ENCODE data around the gene EFNA3.
A peak's percentile ranks its signal among the peaks of the same experiment; 100 is the strongest.

EFNA3 gene

GRCh38 chr1:155043793-155044192 is 34.8 kb upstream of the EFNA3 start:
- Histone ChIP-seq H3F3A (ENCODE audit: insufficient read depth) (no peaks in the 10 kb centered on the region), H3K4me3 (ENCODE audit: insufficient read depth, low read length, poor library complexity, severe bottlenecking) (no peak overlapping the region), H3K27ac (ENCODE audit: low read depth, low read length) (no peak overlapping the region), H3K36me3 (ENCODE audit: low read length) (no peaks in the 10 kb centered on the region), H3K9me2 (replicated peaks; ENCODE audit: insufficient read depth, low read length) (no peaks in the 10 kb centered on the region), H2AFZ (ENCODE audit: low read depth, low read length, severe bottlenecking) (no peak overlapping the region), H3K9ac (ENCODE audit: low read length) (no peak overlapping the region), H3K9me3 (ENCODE audit: insufficient read depth, low read length) (no peaks in the 10 kb centered on the region), H3K4me2 (ENCODE audit: low read depth, low read length, poor library complexity, severe bottlenecking) (no peak overlapping the region), H3K27me3 (ENCODE audit: low read length) (no peaks in the 10 kb centered on the region), H4K20me1 (ENCODE audit: low read depth, low read length) (no peaks in the 10 kb centered on the region), H3K79me2 (ENCODE audit: insufficient read depth, low read length) (no peaks in the 10 kb centered on the region)
- TF ChIP-seq, protein P1, sequence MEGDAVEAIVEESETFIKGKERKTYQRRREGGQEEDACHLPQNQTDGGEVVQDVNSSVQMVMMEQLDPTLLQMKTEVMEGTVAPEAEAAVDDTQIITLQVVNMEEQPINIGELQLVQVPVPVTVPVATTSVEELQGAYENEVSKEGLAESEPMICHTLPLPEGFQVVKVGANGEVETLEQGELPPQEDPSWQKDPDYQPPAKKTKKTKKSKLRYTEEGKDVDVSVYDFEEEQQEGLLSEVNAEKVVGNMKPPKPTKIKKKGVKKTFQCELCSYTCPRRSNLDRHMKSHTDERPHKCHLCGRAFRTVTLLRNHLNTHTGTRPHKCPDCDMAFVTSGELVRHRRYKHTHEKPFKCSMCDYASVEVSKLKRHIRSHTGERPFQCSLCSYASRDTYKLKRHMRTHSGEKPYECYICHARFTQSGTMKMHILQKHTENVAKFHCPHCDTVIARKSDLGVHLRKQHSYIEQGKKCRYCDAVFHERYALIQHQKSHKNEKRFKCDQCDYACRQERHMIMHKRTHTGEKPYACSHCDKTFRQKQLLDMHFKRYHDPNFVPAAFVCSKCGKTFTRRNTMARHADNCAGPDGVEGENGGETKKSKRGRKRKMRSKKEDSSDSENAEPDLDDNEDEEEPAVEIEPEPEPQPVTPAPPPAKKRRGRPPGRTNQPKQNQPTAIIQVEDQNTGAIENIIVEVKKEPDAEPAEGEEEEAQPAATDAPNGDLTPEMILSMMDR (IDR thresholded peaks at IDR 0.05; ENCODE audit: insufficient read depth, low read length, poor library complexity, severe bottlenecking): no peak
- TF ChIP-seq EZH2phosphoT487 (conservative IDR thresholded peaks at IDR 0.05; ENCODE audit: low read length): no peak

GRCh38 chr1:155044365-155044764 is 34.3 kb upstream of the EFNA3 start:
- Histone ChIP-seq H3F3A (ENCODE audit: insufficient read depth) (no peaks in the 10 kb centered on the region), H3K27ac (ENCODE audit: low read depth, low read length) (no peak overlapping the region), H2AFZ (ENCODE audit: low read depth, low read length, severe bottlenecking) (no peak overlapping the region), H3K4me2 (ENCODE audit: low read depth, low read length, poor library complexity, severe bottlenecking) (no peak overlapping the region), H3K27me3 (ENCODE audit: low read length) (no peaks in the 10 kb centered on the region), H3K9me3 (ENCODE audit: insufficient read depth, low read length) (no peaks in the 10 kb centered on the region), H4K20me1 (ENCODE audit: low read depth, low read length) (no peaks in the 10 kb centered on the region), H3K4me3 (ENCODE audit: insufficient read depth, low read length, poor library complexity, severe bottlenecking) (no peak overlapping the region), H3K79me2 (ENCODE audit: insufficient read depth, low read length) (no peaks in the 10 kb centered on the region), H3K9ac (ENCODE audit: low read length) (no peak overlapping the region), H3K36me3 (ENCODE audit: low read length) (no peaks in the 10 kb centered on the region), H3K9me2 (replicated peaks; ENCODE audit: insufficient read depth, low read length) (no peaks in the 10 kb centered on the region)
- TF ChIP-seq, protein P1 (IDR thresholded peaks at IDR 0.05; ENCODE audit: insufficient read depth, low read length, poor library complexity, severe bottlenecking): no peak
- TF ChIP-seq EZH2phosphoT487 (conservative IDR thresholded peaks at IDR 0.05; ENCODE audit: low read length): no peak

DNA sequence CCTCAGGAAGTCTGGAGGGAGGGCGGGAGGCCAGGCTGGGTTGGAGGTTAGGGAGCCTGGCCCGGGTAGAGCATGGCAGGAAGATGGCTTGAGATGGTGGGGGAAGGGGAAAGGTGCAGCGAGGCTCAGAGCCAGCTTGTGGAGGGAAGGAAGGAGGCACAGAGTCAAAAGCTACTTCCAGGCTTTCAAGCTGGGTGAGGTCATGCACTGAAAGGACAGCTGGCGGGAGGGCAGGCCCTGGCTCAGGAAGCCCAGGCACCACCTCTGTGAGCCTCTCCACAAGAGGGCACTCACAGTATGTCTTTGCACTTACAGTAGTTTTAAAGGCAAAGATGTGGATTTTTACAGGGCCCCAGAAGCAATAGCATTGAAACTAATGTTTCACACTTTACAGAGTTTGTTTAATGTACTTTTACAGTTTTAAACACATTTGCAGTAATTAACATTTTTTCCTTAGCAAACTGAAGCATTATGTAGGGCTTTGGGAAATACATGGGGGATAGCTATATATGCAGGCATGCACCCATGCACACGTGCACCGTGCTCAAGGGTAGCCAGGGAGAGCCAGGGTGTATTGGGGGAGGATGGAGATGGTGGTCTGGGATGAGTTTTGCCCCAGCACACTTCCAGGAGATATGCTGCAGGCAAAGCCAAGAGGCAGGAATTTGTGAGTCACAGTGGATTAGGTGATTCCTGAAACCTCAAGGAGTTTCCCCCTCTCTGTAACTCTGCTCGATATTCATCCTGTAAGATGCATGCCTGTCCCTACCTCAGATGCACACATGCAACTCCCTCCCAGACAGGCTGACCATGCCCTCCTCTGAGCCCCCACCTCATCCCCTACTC is 33.6 kb upstream of the EFNA3 start:
- Histone ChIP-seq H4K20me1 (ENCODE audit: low read depth, low read length) (no peaks in the 10 kb centered on the region), H3K4me3 (ENCODE audit: insufficient read depth, low read length, poor library complexity, severe bottlenecking) (no peak overlapping the region), H3K9me3 (ENCODE audit: insufficient read depth, low read length) (no peaks in the 10 kb centered on the region), H3K9ac (ENCODE audit: low read length) (no peak overlapping the region), H3K27me3 (ENCODE audit: low read length) (no peaks in the 10 kb centered on the region), H3K9me2 (replicated peaks; ENCODE audit: insufficient read depth, low read length) (no peaks in the 10 kb centered on the region), H3K36me3 (ENCODE audit: low read length) (no peaks in the 10 kb centered on the region), H3K79me2 (ENCODE audit: insufficient read depth, low read length) (no peaks in the 10 kb centered on the region), H2AFZ (ENCODE audit: low read depth, low read length, severe bottlenecking) (no peak overlapping the region), H3K4me2 (ENCODE audit: low read depth, low read length, poor library complexity, severe bottlenecking) (no peak overlapping the region), H3F3A (ENCODE audit: insufficient read depth) (no peaks in the 10 kb centered on the region), H3K27ac (ENCODE audit: low read depth, low read length) (no peak overlapping the region)
- no peak for TF ChIP-seq EZH2phosphoT487 (conservative IDR thresholded peaks at IDR 0.05; ENCODE audit: low read length)
- TF ChIP-seq, protein P1 (IDR thresholded peaks at IDR 0.05; ENCODE audit: insufficient read depth, low read length, poor library complexity, severe bottlenecking): peak; percentile 62

Data from SU-DHL-6 (cell line).